ENCODE results near the gene CAMK2G. TPM values are rescaled to one million over a fixed set of nuclear protein-coding genes. Genes with fewer than 3 reads are reported as not detected.
"Not testable (repeated sequence)": the region's sequence is repeated elsewhere in the genome, so short reads cannot be mapped to it uniquely, and the experiment has no call there.

Gene CAMK2G
- total RNA-seq, 1 experiment from 2014 or later = 58.9 TPM

DNA sequence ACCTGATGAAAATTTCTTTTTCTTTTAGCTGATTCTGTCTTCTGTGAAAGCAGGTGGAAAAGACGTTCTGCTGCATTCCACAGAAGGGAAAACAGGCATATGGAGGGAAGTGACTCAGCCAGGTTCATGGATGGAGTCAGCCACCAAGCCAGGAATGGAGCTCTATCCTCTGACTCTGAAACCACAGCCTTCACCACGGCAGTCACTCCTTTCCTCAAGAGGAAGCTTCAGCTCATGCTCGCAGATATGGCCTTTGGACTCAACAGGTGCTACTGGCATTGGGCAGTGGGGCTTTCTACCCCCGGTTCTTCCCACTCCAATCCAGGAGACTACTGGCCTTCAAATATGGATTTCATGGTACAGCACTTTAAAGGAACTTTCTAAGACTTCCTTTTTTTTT, 25.1 kb upstream of the CAMK2G start:
- peak; percentile 86 for DNase-seq
- H3K27me3 Mint-ChIP-seq (ENCODE audit: unreplicated experiment) = no peaks in the 10 kb centered on the region
- H3K4me1 Mint-ChIP-seq (ENCODE audit: low read depth, unreplicated experiment) = peaks cover 53% of the 10 kb centered on the region
- intact Hi-C loops (cut with micrococcal nuclease; ENCODE audit: unreplicated experiment) = loop anchor here (1.0 kb wide), 1 partner anchor 11 kb away; no protein-coding TSS in a partner anchor
- TF ChIP-seq, protein P1, sequence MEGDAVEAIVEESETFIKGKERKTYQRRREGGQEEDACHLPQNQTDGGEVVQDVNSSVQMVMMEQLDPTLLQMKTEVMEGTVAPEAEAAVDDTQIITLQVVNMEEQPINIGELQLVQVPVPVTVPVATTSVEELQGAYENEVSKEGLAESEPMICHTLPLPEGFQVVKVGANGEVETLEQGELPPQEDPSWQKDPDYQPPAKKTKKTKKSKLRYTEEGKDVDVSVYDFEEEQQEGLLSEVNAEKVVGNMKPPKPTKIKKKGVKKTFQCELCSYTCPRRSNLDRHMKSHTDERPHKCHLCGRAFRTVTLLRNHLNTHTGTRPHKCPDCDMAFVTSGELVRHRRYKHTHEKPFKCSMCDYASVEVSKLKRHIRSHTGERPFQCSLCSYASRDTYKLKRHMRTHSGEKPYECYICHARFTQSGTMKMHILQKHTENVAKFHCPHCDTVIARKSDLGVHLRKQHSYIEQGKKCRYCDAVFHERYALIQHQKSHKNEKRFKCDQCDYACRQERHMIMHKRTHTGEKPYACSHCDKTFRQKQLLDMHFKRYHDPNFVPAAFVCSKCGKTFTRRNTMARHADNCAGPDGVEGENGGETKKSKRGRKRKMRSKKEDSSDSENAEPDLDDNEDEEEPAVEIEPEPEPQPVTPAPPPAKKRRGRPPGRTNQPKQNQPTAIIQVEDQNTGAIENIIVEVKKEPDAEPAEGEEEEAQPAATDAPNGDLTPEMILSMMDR (IDR thresholded peaks at IDR 0.05; ENCODE audit: unreplicated experiment) = no peak
- peaks cover 3% of the 10 kb centered on the region for H3K9me3 Mint-ChIP-seq (ENCODE audit: low read depth, unreplicated experiment)
- peak overlapping the region; percentile 96 for H3K27ac Mint-ChIP-seq (ENCODE audit: unreplicated experiment)
- CTCF ChIA-PET = interaction anchor here (0.6 to 3.3 kb wide), 21 partner anchors 8 to 1207 kb away, joined by 3 to 63 read pairs (median 5); no protein-coding TSS in a partner anchor
- no TSS peak for BruUV-seq (replicated peaks)
- peaks cover 12% of the 10 kb centered on the region for H3K36me3 Mint-ChIP-seq (ENCODE audit: insufficient read depth, unreplicated experiment)
- H3K4me3 Mint-ChIP-seq (ENCODE audit: low read depth, unreplicated experiment) = peak overlapping the region; percentile 36

DNA sequence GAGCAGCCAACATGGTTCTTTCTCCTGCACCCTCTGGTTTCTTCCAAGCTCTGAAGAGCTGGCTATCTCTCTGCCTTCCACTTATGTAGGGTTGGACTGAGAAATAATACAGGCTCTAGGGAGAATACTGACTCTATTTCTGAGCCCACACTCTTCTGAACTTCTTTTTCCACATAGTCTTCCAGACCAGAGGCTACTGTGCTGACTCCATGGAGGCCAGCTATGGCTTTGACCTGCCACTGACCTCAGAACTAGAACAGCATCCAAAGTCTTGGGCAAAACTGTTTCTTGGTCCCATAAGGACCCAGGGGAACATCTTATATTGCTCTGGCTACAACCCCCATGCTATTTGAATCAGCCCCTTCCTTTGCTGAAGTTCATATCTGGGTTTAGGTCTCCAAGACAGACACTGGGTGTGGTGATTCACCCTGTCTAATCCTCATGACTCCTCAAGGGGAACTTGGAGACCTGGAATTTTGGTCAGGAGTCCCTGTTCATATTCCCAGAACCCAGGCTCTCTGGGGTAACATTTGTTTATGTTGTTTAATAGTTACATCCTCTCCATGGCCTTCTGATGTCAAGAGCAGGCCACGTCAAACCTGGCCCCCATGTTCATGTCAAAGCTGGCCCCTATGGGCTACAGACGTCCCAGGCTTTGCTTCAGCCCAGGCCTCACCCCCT, 24.5 kb upstream of the CAMK2G start:
- peaks cover 54% of the 10 kb centered on the region for H3K4me1 Mint-ChIP-seq (ENCODE audit: low read depth, unreplicated experiment)
- no peak for DNase-seq
- peak overlapping the region; percentile 96 for H3K27ac Mint-ChIP-seq (ENCODE audit: unreplicated experiment)
- CTCF ChIA-PET = interaction anchor here (0.7 to 3.3 kb wide), 19 partner anchors 8 to 1207 kb away, joined by 3 to 63 read pairs (median 5); no protein-coding TSS in a partner anchor
- BruUV-seq (replicated peaks) = no TSS peak
- H3K4me3 Mint-ChIP-seq (ENCODE audit: low read depth, unreplicated experiment) = peak overlapping the region; percentile 36
- peaks cover 3% of the 10 kb centered on the region for H3K9me3 Mint-ChIP-seq (ENCODE audit: low read depth, unreplicated experiment)
- peaks cover 12% of the 10 kb centered on the region for H3K36me3 Mint-ChIP-seq (ENCODE audit: insufficient read depth, unreplicated experiment)
- intact Hi-C loops (cut with micrococcal nuclease; ENCODE audit: unreplicated experiment) = loop anchor here (1.0 kb wide), 1 partner anchor 11 kb away; no protein-coding TSS in a partner anchor
- no peaks in the 10 kb centered on the region for H3K27me3 Mint-ChIP-seq (ENCODE audit: unreplicated experiment)
- TF ChIP-seq, protein P1 (IDR thresholded peaks at IDR 0.05; ENCODE audit: unreplicated experiment) = no peak

- peaks cover 3% of the 10 kb centered on the region for H3K9me3 Mint-ChIP-seq (ENCODE audit: low read depth, unreplicated experiment)
- no peak for DNase-seq
- TF ChIP-seq, protein P1 (IDR thresholded peaks at IDR 0.05; ENCODE audit: unreplicated experiment) = no peak
- BruUV-seq (replicated peaks) = no TSS peak
- no peak overlapping the region for H3K4me3 Mint-ChIP-seq (ENCODE audit: low read depth, unreplicated experiment)
- CTCF ChIA-PET = interaction anchor here (3.3 kb wide), 1 partner anchor 10 kb away, joined by 63 read pairs; no protein-coding TSS in a partner anchor
- peaks cover 65% of the 10 kb centered on the region for H3K4me1 Mint-ChIP-seq (ENCODE audit: low read depth, unreplicated experiment)
- no peaks in the 10 kb centered on the region for H3K27me3 Mint-ChIP-seq (ENCODE audit: unreplicated experiment)
- no peak overlapping the region for H3K27ac Mint-ChIP-seq (ENCODE audit: unreplicated experiment)
- intact Hi-C loops (cut with micrococcal nuclease; ENCODE audit: unreplicated experiment) = no loop called here
- peaks cover 13% of the 10 kb centered on the region for H3K36me3 Mint-ChIP-seq (ENCODE audit: insufficient read depth, unreplicated experiment)
Observed at GRCh38 chr10:73897693-73898092, 23.3 kb upstream of the CAMK2G start.

- DNase-seq; BruUV-seq (replicated peaks); H3K9me3 Mint-ChIP-seq (ENCODE audit: low read depth, unreplicated experiment); intact Hi-C loops (cut with micrococcal nuclease; ENCODE audit: unreplicated experiment); H3K27me3 Mint-ChIP-seq (ENCODE audit: unreplicated experiment); H3K4me3 Mint-ChIP-seq (ENCODE audit: low read depth, unreplicated experiment); CTCF ChIA-PET: not testable (repeated sequence)
- H3K27ac Mint-ChIP-seq (ENCODE audit: unreplicated experiment) = peak overlapping the region; percentile 23
- H3K36me3 Mint-ChIP-seq (ENCODE audit: insufficient read depth, unreplicated experiment) = peaks cover 18% of the 10 kb centered on the region
- H3K4me1 Mint-ChIP-seq (ENCODE audit: low read depth, unreplicated experiment) = peaks cover 64% of the 10 kb centered on the region
Observed at GRCh38 chr10:73895381-73895780, 21.0 kb upstream of the CAMK2G start.
